GM12878 (cell line): ENCODE results near the gene APC2. TPM values are rescaled to one million over a fixed set of nuclear protein-coding genes. Genes with fewer than 3 reads are reported as not detected.

Experiments
- ATAC-seq: fragments of 200-7000 bp; cut with Tn5 transposase; 3 replicates; pipeline ENCODE4 v1.9.1; 2020; ENCODE audit warnings: mild to moderate bottlenecking, moderate library complexity
- BruUV-seq: library from RNA; stranded (reverse); fragments of 400-500 nt; replicated peaks from 2 replicates; lab custom pipeline; 2021; lab: Mats Ljungman, UMichigan
- CTCF ChIA-PET: fragments of 300-600 bp; sonication (Branson Sonifier 250); formaldehyde crosslinking; extraction: SDS; loops from one replicate; lab custom pipeline; 2021; ENCODE audit warnings: inconsistent platforms; lab: Yijun Ruan, JAX
- POLR2A ChIA-PET: fragments of 350-600 bp; formaldehyde crosslinking; extraction: SDS; loops from one replicate; lab custom pipeline; 2021; ENCODE audit warnings: inconsistent platforms; lab: Charles Lee
- RAD21 ChIA-PET: fragments of 300-600 bp; sonication (Branson Sonifier 250); formaldehyde crosslinking; loops from one replicate; lab custom pipeline; 2023; ENCODE audit warnings: antibody characterized with exemption; ENCODE audit not compliant: unreplicated experiment; lab: Charles Lee
- SMC1A ChIA-PET: fragments of 300-600 bp; sonication (Branson Sonifier 250); formaldehyde crosslinking; loops from one replicate; lab custom pipeline; 2023; ENCODE audit not compliant: unreplicated experiment, uncharacterized antibody; lab: Charles Lee
- DNase-seq: peaks from one replicate; pipeline ENCODE4 v3.0.0-alpha.2; 2011; ENCODE audit warnings: low read depth, low spot score
- FAIRE-seq: peaks from 3 replicates; lab custom pipeline; 2011; peaks lifted over from hg19 to GRCh38; lab: Jason Lieb, UNC
- H2AFZ ChIP-seq: 2 replicates; pipeline ENCODE4 v1.6.0; 2011; ENCODE audit warnings: low read depth, low read length, control low read depth; ENCODE audit not compliant: control insufficient read depth
- H3K27ac ChIP-seq: 2 replicates; pipeline ENCODE4 v1.5.1; 2011; ENCODE audit warnings: control low read depth; ENCODE audit not compliant: control insufficient read depth, insufficient read depth
- H3K27me3 ChIP-seq, 2 experiments: replicated peaks in 1 of 2; 2 replicates each; pipeline versions ENCODE4 v1.6.0 to v1.6.1; 2011; ENCODE audit warnings: low read length in 1 of 2; ENCODE audit not compliant: control insufficient read depth in 2 of 2, insufficient read depth in 2 of 2
- H3K36me3 ChIP-seq, 2 experiments: 2 replicates each; pipeline ENCODE4 v1.5.1; 2011; ENCODE audit warnings: low read length in 1 of 2; ENCODE audit not compliant: control insufficient read depth in 2 of 2, insufficient read depth in 2 of 2
- H3K4me1 ChIP-seq: 2 replicates; pipeline ENCODE4 v1.6.1; 2011; ENCODE audit warnings: mild to moderate bottlenecking, low read length, moderate library complexity, mixed read lengths; ENCODE audit not compliant: control insufficient read depth, insufficient read depth
- H3K4me2 ChIP-seq: 2 replicates; pipeline ENCODE4 v1.6.0; 2011; ENCODE audit warnings: control low read depth; ENCODE audit not compliant: control insufficient read depth, insufficient read depth
- H3K4me3 ChIP-seq: fragments of 200-600 bp; sonication (generic); 2 replicates; pipeline ENCODE4 v1.5.1; 2016
- H3K79me2 ChIP-seq: 2 replicates; pipeline ENCODE4 v1.6.0; 2011; ENCODE audit warnings: low read length; ENCODE audit not compliant: control insufficient read depth, insufficient read depth
- H3K9ac ChIP-seq: 2 replicates; pipeline ENCODE4 v1.8.0; 2011; ENCODE audit warnings: low read length, control low read depth, mixed read lengths; ENCODE audit not compliant: control insufficient read depth, insufficient read depth
- H3K9me3 ChIP-seq: replicated peaks from 3 replicates; pipeline ENCODE4 v1.5.1; 2011; ENCODE audit warnings: mild to moderate bottlenecking, low read length; ENCODE audit not compliant: control insufficient read depth, insufficient read depth
- H4K20me1 ChIP-seq: 2 replicates; pipeline ENCODE4 v1.6.0; 2011; ENCODE audit not compliant: control insufficient read depth, insufficient read depth
- ATF2 ChIP-seq: IDR thresholded peaks from 2 replicates; pipeline ENCODE4 v1.6.1; 2012; ENCODE audit warnings: low read length, inconsistent platforms
- BMI1 ChIP-seq: fragments of 450-650 bp; IDR thresholded peaks from 2 replicates; pipeline ENCODE4 v1.6.1; 2016; ENCODE audit warnings: mild to moderate bottlenecking, moderate library complexity, borderline replicate concordance
- HDGF ChIP-seq: fragments of 450-650 bp; IDR thresholded peaks from 2 replicates; pipeline ENCODE4 v1.6.1; 2016; ENCODE audit warnings: antibody characterized with exemption
- IRF4 ChIP-seq: IDR thresholded peaks from 2 replicates; pipeline ENCODE4 v1.6.1; 2011; ENCODE audit warnings: low read depth, low read length
- JUND ChIP-seq: IDR thresholded peaks from 2 replicates; pipeline ENCODE4 v1.6.1; 2012; ENCODE audit warnings: low read depth, mild to moderate bottlenecking, low read length, improper control_type of control experiment, moderate library complexity
- NFYA ChIP-seq: IDR thresholded peaks from 2 replicates; pipeline ENCODE4 v1.6.1; 2011; ENCODE audit warnings: low read depth, mild to moderate bottlenecking, low read length, improper control_type of control experiment, borderline replicate concordance
- NR2C1 ChIP-seq: fragments of 450-650 bp; IDR thresholded peaks from 2 replicates; pipeline ENCODE4 v1.6.1; 2017; ENCODE audit warnings: antibody characterized with exemption, mild to moderate bottlenecking, moderate library complexity
- SMAD1 ChIP-seq: fragments of 450-650 bp; IDR thresholded peaks from 2 replicates; pipeline ENCODE4 v1.6.1; 2018; ENCODE audit warnings: mild to moderate bottlenecking, low read depth; ENCODE audit not compliant: partially characterized antibody
- WRNIP1 ChIP-seq: IDR thresholded peaks from 2 replicates; pipeline ENCODE4 v1.6.1; 2011; ENCODE audit warnings: low read depth, low read length, improper control_type of control experiment, borderline replicate concordance
- YBX1 ChIP-seq: fragments of 450-650 bp; IDR thresholded peaks from 2 replicates; pipeline ENCODE4 v1.6.1; 2016; ENCODE audit warnings: antibody characterized with exemption
- ZNF217 ChIP-seq: fragments of 450-650 bp; IDR thresholded peaks from 2 replicates; pipeline ENCODE4 v1.6.1; 2017; ENCODE audit warnings: antibody characterized with exemption, mild to moderate bottlenecking
- ZNF384 ChIP-seq: IDR thresholded peaks from 2 replicates; pipeline ENCODE4 v1.6.1; 2012; ENCODE audit warnings: low read depth, mild to moderate bottlenecking, low read length, improper control_type of control experiment, borderline replicate concordance
- ZZZ3 ChIP-seq: IDR thresholded peaks from 2 replicates; pipeline ENCODE4 v1.6.1; 2011; ENCODE audit warnings: low read depth; ENCODE audit not compliant: control insufficient read depth, insufficient read length
- WGBS: methylation state at CpG from one replicate; pipeline ENCODE4 v1.1.6; 2016; ENCODE audit warnings: low lambda C conversion rate; ENCODE audit not compliant: insufficient replicate concordance, insufficient coverage; ENCODE audit errors: missing lambda C conversion rate; 5-methylcytosine and 5-hydroxymethylcytosine counted together
- in situ Hi-C: fragments of 300-500 bp; cut with MboI; formaldehyde crosslinking; loops from 9 replicates; pipeline ENCODE4 v1.14.3; 2018; ENCODE audit warnings: mixed read lengths
- intact Hi-C: fragments of 100-400 bp; cut with micrococcal nuclease; formaldehyde crosslinking; loops from one replicate; pipeline ENCODE4 v1.14.2; 2022; ENCODE audit not compliant: unreplicated experiment
- polyA plus RNA-seq, 11 experiments: library from polyadenylated mRNA; depleted of rRNA in 4 of 11; unstranded in 6 of 11; stranded (reverse) in 5 of 11; fragments of >200 nt; fragmentation: Nextera tagmentation in 4 of 11; fragmentation: Illumina TruSeq in 1 of 11; extraction: Ambion mirVana in 4 of 11; extraction: Trizol in 1 of 11; gene quantifications; 1 replicate in 1 of 11; 2 replicates in 10 of 11; pipeline versions ENCODE4 v1.2.1 to v1.2.3, GENCODE V29; 2011 to 2016; ENCODE audit warnings: inconsistent platforms in 2 of 11, missing spikeins in 2 of 11, low read depth in 1 of 11
- total RNA-seq, 4 experiments: library from RNA; depleted of rRNA in 3 of 4; stranded (reverse); fragments of >200 nt in 3 of 4; fragmentation: Illumina TruSeq in 1 of 4; extraction: Trizol in 1 of 4; gene quantifications; 2 replicates each; pipeline versions ENCODE4 v1.2.1 to v1.2.3, GENCODE V29; 2013 to 2021
- TF ChIP-seq, protein P1 (sequence below): fragments of 450-650 bp; IDR thresholded peaks from 2 replicates; pipeline ENCODE4 v1.6.1; 2018; ENCODE audit warnings: mild to moderate bottlenecking, low read depth, moderate library complexity; ENCODE audit not compliant: partially characterized antibody

APC2 gene
- total and polyA plus RNA-seq, 10 of the 15 experiments (the other 5 are each of a cell fraction or from before 2014, with no cell fraction given) = under 0.01 to 0.73 (median 0.04) TPM; not detected in 5

DNA sequence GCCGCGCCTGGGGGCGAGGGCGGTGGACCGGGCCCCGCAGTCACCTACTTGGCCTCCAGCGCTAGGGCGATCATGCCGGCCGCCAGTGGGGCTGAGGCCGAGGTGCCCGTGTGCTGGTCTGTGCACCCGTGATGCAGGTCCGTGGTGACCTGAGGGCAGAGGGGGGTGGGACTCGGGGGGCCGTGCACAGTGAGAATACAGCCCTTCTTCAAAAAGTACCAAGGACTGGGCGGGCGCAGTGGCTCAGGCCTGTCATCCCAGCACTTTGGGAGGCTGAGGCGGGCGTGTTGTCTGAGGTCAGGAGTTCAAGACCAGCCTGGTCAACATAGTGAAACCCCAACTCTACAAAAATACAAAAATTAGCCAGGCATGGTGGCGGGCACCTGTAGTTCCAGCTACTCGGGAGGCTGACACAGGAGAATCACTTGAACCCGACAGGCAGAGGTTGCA lies 34.1 kb downstream of the APC2 start:
- DNase-seq (no peak), FAIRE-seq (no peak), ATAC-seq (no peak)
- Histone ChIP-seq H3K27ac (no peak overlapping the region), H3K4me2 (no peak overlapping the region), H3K4me3 (no peak overlapping the region), H4K20me1 (no peaks in the 10 kb centered on the region), H3K9me3 (no peaks in the 10 kb centered on the region), H3K4me1 (no peaks in the 10 kb centered on the region), H3K9ac (no peak overlapping the region), H2AFZ (no peak overlapping the region), H3K27me3 (no peaks in the 10 kb centered on the region), H3K36me3 (no peaks in the 10 kb centered on the region), H3K79me2 (peaks cover under 1% of the 10 kb centered on the region; the same call in 1 of the 2 replicates)
- intact Hi-C loops (no loop called here), in situ Hi-C loops (no loop called here)
- ChIA-PET SMC1A (no interaction called here), CTCF (no interaction called here), POLR2A (no interaction called here), RAD21 (no interaction called here)
- WGBS = 73% methylated on average over 17 of the region's 23 CpGs
- TF ChIP-seq JUND (no peak), HDGF (no peak), NR2C1 (no peak), NFYA (no peak), ZZZ3 (no peak)
- no TSS peak for BruUV-seq

GRCh38 chr19:1486720-1487575 lies 37.0 kb downstream of the APC2 start:
- Histone ChIP-seq H3K9me3 (no peaks in the 10 kb centered on the region), H3K4me3 (no peak overlapping the region), H4K20me1 (no peaks in the 10 kb centered on the region), H2AFZ (no peak overlapping the region), H3K9ac (no peak overlapping the region), H3K27ac (no peak overlapping the region), H3K27me3 (no peaks in the 10 kb centered on the region; a peak in 1 of 4 replicates), H3K4me2 (no peak overlapping the region), H3K4me1 (no peaks in the 10 kb centered on the region; the same call in 1 of the 2 replicates), H3K36me3 (no peaks in the 10 kb centered on the region), H3K79me2 (no peaks in the 10 kb centered on the region)
- no TSS peak for BruUV-seq
- 84% methylated on average over 49 of the region's 56 CpGs for WGBS
- CTCF ChIA-PET = no interaction called here
- FAIRE-seq (no peak), ATAC-seq (no peak), DNase-seq (no peak)
- SMC1A ChIA-PET = no interaction called here
- POLR2A ChIA-PET = no interaction called here
- RAD21 ChIA-PET = no interaction called here
- intact Hi-C loops = no loop called here
- in situ Hi-C loops = no loop called here
- TF ChIP-seq WRNIP1 (no peak), YBX1 (no peak), ZNF217 (no peak), SMAD1 (no peak), IRF4 (no peak), BMI1 (no peak), ATF2 (no peak), ZNF384 (no peak)
- TF ChIP-seq, protein P1, sequence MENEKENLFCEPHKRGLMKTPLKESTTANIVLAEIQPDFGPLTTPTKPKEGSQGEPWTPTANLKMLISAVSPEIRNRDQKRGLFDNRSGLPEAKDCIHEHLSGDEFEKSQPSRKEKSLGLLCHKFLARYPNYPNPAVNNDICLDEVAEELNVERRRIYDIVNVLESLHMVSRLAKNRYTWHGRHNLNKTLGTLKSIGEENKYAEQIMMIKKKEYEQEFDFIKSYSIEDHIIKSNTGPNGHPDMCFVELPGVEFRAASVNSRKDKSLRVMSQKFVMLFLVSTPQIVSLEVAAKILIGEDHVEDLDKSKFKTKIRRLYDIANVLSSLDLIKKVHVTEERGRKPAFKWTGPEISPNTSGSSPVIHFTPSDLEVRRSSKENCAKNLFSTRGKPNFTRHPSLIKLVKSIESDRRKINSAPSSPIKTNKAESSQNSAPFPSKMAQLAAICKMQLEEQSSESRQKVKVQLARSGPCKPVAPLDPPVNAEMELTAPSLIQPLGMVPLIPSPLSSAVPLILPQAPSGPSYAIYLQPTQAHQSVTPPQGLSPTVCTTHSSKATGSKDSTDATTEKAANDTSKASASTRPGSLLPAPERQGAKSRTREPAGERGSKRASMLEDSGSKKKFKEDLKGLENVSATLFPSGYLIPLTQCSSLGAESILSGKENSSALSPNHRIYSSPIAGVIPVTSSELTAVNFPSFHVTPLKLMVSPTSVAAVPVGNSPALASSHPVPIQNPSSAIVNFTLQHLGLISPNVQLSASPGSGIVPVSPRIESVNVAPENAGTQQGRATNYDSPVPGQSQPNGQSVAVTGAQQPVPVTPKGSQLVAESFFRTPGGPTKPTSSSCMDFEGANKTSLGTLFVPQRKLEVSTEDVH = no peak
